ENCODE data around the gene CHST7. TPM values are rescaled to one million over a fixed set of nuclear protein-coding genes. Genes with fewer than 3 reads are reported as not detected.

CHST7 gene
- total and polyA plus RNA-seq, 10 of the 15 experiments (the other 5 are each of a cell fraction or from before 2014, with no cell fraction given): 0.58 to 11.0 (median 5.4) TPM

DNA sequence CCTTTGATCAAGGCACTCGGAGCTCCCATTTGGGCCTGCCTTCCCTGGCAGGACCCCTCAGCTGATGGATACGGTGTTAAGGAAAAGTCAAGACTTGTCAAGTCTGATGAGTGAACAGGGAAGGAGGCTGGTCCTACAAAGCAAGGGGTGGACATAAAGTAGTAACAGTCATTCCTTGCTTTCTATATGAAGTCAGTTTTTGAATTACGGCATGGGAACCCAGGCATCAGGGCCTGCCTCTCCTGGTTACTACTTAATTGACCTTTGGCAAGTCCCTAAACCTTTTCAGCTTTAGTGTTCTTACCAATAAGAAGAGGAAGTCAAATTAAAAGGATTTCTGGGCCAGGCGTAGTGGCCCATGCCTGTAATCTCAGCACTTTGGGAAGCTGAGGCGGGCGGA lies 7.0 kb downstream of the CHST7 start (continued):
- TF ChIP-seq, protein P1, sequence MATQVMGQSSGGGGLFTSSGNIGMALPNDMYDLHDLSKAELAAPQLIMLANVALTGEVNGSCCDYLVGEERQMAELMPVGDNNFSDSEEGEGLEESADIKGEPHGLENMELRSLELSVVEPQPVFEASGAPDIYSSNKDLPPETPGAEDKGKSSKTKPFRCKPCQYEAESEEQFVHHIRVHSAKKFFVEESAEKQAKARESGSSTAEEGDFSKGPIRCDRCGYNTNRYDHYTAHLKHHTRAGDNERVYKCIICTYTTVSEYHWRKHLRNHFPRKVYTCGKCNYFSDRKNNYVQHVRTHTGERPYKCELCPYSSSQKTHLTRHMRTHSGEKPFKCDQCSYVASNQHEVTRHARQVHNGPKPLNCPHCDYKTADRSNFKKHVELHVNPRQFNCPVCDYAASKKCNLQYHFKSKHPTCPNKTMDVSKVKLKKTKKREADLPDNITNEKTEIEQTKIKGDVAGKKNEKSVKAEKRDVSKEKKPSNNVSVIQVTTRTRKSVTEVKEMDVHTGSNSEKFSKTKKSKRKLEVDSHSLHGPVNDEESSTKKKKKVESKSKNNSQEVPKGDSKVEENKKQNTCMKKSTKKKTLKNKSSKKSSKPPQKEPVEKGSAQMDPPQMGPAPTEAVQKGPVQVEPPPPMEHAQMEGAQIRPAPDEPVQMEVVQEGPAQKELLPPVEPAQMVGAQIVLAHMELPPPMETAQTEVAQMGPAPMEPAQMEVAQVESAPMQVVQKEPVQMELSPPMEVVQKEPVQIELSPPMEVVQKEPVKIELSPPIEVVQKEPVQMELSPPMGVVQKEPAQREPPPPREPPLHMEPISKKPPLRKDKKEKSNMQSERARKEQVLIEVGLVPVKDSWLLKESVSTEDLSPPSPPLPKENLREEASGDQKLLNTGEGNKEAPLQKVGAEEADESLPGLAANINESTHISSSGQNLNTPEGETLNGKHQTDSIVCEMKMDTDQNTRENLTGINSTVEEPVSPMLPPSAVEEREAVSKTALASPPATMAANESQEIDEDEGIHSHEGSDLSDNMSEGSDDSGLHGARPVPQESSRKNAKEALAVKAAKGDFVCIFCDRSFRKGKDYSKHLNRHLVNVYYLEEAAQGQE (IDR thresholded peaks at IDR 0.05; ENCODE audit: low read depth, low read length): no peak
- TF ChIP-seq NR2F1 (conservative IDR thresholded peaks at IDR 0.05): peak; percentile 63; the same call in 1 of the 2 replicates
- 0 out of 2 replicates have a peak, but pooled peaks have one; percentile 15 for TF ChIP-seq MTA2 (IDR thresholded peaks at IDR 0.05; ENCODE audit: low read depth)
- TF ChIP-seq IRF4 (IDR thresholded peaks at IDR 0.05; ENCODE audit: low read depth, low read length): peak; percentile 65; the same call in 1 of the 2 replicates
- peak; percentile 51; the same call in 1 of the 2 replicates for TF ChIP-seq IKZF1 (conservative IDR thresholded peaks at IDR 0.05)
- TF ChIP-seq RUNX3 (IDR thresholded peaks at IDR 0.05; ENCODE audit: low read length): peak; percentile 37; the same call in 1 of the 2 replicates
- TF ChIP-seq SPI1 (IDR thresholded peaks at IDR 0.05; ENCODE audit: borderline replicate concordance, insufficient read depth, low read depth, low read length): peak; percentile 54; the same call in 1 of the 2 replicates
- TF ChIP-seq, protein P2, sequence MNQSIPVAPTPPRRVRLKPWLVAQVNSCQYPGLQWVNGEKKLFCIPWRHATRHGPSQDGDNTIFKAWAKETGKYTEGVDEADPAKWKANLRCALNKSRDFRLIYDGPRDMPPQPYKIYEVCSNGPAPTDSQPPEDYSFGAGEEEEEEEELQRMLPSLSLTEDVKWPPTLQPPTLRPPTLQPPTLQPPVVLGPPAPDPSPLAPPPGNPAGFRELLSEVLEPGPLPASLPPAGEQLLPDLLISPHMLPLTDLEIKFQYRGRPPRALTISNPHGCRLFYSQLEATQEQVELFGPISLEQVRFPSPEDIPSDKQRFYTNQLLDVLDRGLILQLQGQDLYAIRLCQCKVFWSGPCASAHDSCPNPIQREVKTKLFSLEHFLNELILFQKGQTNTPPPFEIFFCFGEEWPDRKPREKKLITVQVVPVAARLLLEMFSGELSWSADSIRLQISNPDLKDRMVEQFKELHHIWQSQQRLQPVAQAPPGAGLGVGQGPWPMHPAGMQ (IDR thresholded peaks at IDR 0.05; ENCODE audit: borderline replicate concordance): no peak
- peak; percentile 45; the same call in 1 of the 2 replicates for TF ChIP-seq ATF7 (IDR thresholded peaks at IDR 0.05; ENCODE audit: low read depth)
- no peak for TF ChIP-seq PAX8 (IDR thresholded peaks at IDR 0.05)
- TF ChIP-seq EED (IDR thresholded peaks at IDR 0.05; ENCODE audit: low read depth): peak; percentile 31; the same call in 1 of the 2 replicates
- TF ChIP-seq, protein P3, sequence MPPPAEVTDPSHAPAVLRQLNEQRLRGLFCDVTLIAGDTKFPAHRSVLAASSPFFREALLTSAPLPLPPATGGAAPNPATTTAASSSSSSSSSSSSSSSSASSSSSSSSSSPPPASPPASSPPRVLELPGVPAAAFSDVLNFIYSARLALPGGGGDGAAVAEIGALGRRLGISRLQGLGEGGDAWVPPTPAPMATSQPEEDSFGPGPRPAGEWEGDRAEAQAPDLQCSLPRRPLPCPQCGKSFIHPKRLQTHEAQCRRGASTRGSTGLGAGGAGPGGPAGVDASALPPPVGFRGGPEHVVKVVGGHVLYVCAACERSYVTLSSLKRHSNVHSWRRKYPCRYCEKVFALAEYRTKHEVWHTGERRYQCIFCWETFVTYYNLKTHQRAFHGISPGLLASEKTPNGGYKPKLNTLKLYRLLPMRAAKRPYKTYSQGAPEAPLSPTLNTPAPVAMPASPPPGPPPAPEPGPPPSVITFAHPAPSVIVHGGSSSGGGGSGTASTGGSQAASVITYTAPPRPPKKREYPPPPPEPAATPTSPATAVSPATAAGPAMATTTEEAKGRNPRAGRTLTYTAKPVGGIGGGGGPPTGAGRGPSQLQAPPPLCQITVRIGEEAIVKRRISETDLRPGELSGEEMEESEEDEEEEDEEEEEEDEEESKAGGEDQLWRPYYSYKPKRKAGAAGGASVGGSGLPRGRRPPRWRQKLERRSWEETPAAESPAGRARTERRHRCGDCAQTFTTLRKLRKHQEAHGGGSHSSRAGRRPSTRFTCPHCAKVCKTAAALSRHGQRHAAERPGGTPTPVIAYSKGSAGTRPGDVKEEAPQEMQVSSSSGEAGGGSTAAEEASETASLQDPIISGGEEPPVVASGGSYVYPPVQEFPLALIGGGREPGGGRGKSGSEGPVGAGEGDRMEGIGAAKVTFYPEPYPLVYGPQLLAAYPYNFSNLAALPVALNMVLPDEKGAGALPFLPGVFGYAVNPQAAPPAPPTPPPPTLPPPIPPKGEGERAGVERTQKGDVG (CRISPR knock-in tag; IDR thresholded peaks at IDR 0.05): no peak
- TF ChIP-seq WRNIP1 (IDR thresholded peaks at IDR 0.05; ENCODE audit: borderline replicate concordance, low read depth, low read length): no peak
- TF ChIP-seq HDAC2 (IDR thresholded peaks at IDR 0.05): no peak

Data from GM12878 (cell line).